GM19468 (cell line): Measurements from ENCODE around the gene AKNA.

Source experiments
- ATAC-seq: cut with Tn5 transposase; IDR thresholded peaks from one replicate; pipeline ENCODE4 v1.9.1; 2021; ENCODE audit warnings: mild to moderate bottlenecking, moderate library complexity, moderate number of reproducible peaks; ENCODE audit not compliant: unreplicated experiment; ENCODE audit errors: extremely low read depth

The AKNA gene

GRCh38 chr9:114364134-114365041 lies 23.4 kb downstream of the AKNA start:
- ATAC-seq: no peak

GRCh38 chr9:114363424-114363823 lies 24.4 kb downstream of the AKNA start:
- ATAC-seq: no peak

- no peak for ATAC-seq
Measured at GRCh38 chr9:114362394-114362793, 25.4 kb downstream of the AKNA start.

- ATAC-seq: no peak
Measured at GRCh38 chr9:114361542-114361941, 26.2 kb downstream of the AKNA start.

- no peak for ATAC-seq
Measured at GRCh38 chr9:114359801-114360200, 28.0 kb downstream of the AKNA start.

GRCh38 chr9:114357911-114358328 lies 29.9 kb downstream of the AKNA start:
- ATAC-seq: no peak

- no peak for ATAC-seq
Measured at GRCh38 chr9:114357360-114357759, 30.4 kb downstream of the AKNA start.

- ATAC-seq: no peak
Measured at GRCh38 chr9:114356792-114357191, 31.0 kb downstream of the AKNA start.

GRCh38 chr9:114355821-114356220 lies 32.0 kb downstream of the AKNA start:
- ATAC-seq: no peak

GRCh38 chr9:114351932-114352331 lies 35.9 kb downstream of the AKNA start:
- no peak for ATAC-seq

- ATAC-seq: no peak
Measured at GRCh38 chr9:114350636-114351401, 37.0 kb downstream of the AKNA start.

- ATAC-seq: no peak
Measured at GRCh38 chr9:114349713-114350480, 37.9 kb downstream of the AKNA start.

- ATAC-seq: peak; percentile 61
Measured at GRCh38 chr9:114348906-114349482, 38.8 kb downstream of the AKNA start.

- no peak for ATAC-seq
Measured at GRCh38 chr9:114348261-114348905, 39.4 kb downstream of the AKNA start.

- ATAC-seq: no peak
Measured at GRCh38 chr9:114347675-114348074, 40.1 kb downstream of the AKNA start.

GRCh38 chr9:114346146-114346545 lies 41.6 kb downstream of the AKNA start:
- ATAC-seq: no peak

- no peak for ATAC-seq
Measured at GRCh38 chr9:114345493-114346065, 42.2 kb downstream of the AKNA start.

- ATAC-seq: no peak
Measured at GRCh38 chr9:114344692-114345091, 43.1 kb downstream of the AKNA start.

- no peak for ATAC-seq
Measured at GRCh38 chr9:114344188-114344566, 43.6 kb downstream of the AKNA start.
